ENCODE data around the gene GPHN. TPM values are rescaled to one million over a fixed set of nuclear protein-coding genes. Genes with fewer than 3 reads are reported as not detected.

The GPHN gene
- total and polyA plus RNA-seq, 2 of the 4 experiments (the other 2 are of a cell fraction), result 8.0 to 8.1 TPM

DNA sequence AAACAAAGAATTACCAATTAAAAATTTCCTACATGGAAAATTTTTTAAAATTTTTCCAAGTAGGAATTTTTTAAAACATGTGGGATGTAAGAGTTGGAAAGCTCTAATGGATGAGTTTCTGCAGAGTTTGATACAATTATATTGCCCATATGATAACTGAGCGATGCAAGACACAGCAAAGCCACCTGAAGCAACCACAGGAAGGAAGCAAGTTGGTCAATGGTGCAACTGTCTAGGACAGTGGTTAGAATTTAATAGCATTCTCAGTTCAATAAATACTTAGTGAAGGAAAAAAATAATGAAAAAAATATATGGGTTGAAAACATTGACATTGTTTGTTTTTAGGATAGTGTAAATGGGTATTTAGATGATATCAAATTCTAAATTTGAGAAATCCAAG, 502.7 kb downstream of the GPHN start:
- Histone ChIP-seq H3K23ac (ENCODE audit: low read depth, low read length) (no peak overlapping the region), H3K36me3 (ENCODE audit: control insufficient read depth, insufficient read depth, low read length) (no peaks in the 10 kb centered on the region), H3K14ac (replicated peaks; ENCODE audit: low read depth, low read length) (no peak overlapping the region), H2AK5ac (ENCODE audit: low read depth, low read length) (no peak overlapping the region), H2BK20ac (ENCODE audit: low read depth, low read length) (no peak overlapping the region), H2AK9ac (replicated peaks; ENCODE audit: low read depth, low read length, poor library complexity) (no peak overlapping the region), H3K9me1 (ENCODE audit: insufficient read depth, low read length) (no peaks in the 10 kb centered on the region), H3K9me3 (ENCODE audit: control insufficient read depth, insufficient read depth, low read length) (no peaks in the 10 kb centered on the region), H3K4me2 (ENCODE audit: low read depth, low read length) (no peak overlapping the region), H3K9ac (ENCODE audit: low read depth, low read length) (no peak overlapping the region), H3K56ac (ENCODE audit: extremely low read depth, insufficient read depth, low read length) (no peak overlapping the region), H2AFZ (replicated peaks; ENCODE audit: low read length, poor library complexity) (no peak overlapping the region), H3K27me3 (ENCODE audit: control insufficient read depth, insufficient read depth, low read length) (no peaks in the 10 kb centered on the region), H3K4ac (ENCODE audit: low read depth, low read length) (no peak overlapping the region), H3K18ac (ENCODE audit: low read depth, low read length) (no peak overlapping the region), H3K79me1 (ENCODE audit: low read depth in 1 of 2, low read length in 2 of 2) (no peaks in the 10 kb centered on the region), H4K20me1 (ENCODE audit: insufficient read depth, low read length) (no peaks in the 10 kb centered on the region), H2BK15ac (ENCODE audit: low read depth, low read length) (no peak overlapping the region), H2BK5ac (ENCODE audit: low read depth, low read length, poor library complexity, severe bottlenecking) (no peak overlapping the region), H3K27ac (ENCODE audit: insufficient read depth, low read length) (no peak overlapping the region), H4K5ac (ENCODE audit: low read depth, low read length) (no peak overlapping the region), H3K4me1 (ENCODE audit: control insufficient read depth, insufficient read depth, low read length) (no peaks in the 10 kb centered on the region), H4K91ac (ENCODE audit: insufficient read depth, low read depth, low read length) (no peak overlapping the region), H2BK120ac (ENCODE audit: low read depth, low read length) (no peak overlapping the region), H4K8ac (ENCODE audit: low read depth in 2 of 2, low read length in 2 of 2) (no peak overlapping the region), H3K4me3 (ENCODE audit: insufficient read depth, low read depth, low read length) (no peak overlapping the region)
- CTCF ChIA-PET, result no interaction called here
- POLR2A ChIA-PET (ENCODE audit: unreplicated experiment), result interaction anchor here (0.7 kb wide), 1 partner anchor 14 kb away, joined by 9 read pairs; no protein-coding TSS in a partner anchor
- dilution Hi-C loops (cut with HindIII; ENCODE audit: low sequenced_read_pairs, unreplicated experiment), result no loop called here
- in situ Hi-C loops (cut with MboI; ENCODE audit: low sequenced_read_pairs), result no loop called here
- DNase-seq (no peak), ATAC-seq (ENCODE audit: low read depth) (no peak)
- no peak for TF ChIP-seq MAZ (IDR thresholded peaks at IDR 0.05; ENCODE audit: borderline replicate concordance, low read depth, low read length)
- TF ChIP-seq CHD1 (IDR thresholded peaks at IDR 0.05; ENCODE audit: low read depth, low read length), result no peak
- TF ChIP-seq, protein P1, sequence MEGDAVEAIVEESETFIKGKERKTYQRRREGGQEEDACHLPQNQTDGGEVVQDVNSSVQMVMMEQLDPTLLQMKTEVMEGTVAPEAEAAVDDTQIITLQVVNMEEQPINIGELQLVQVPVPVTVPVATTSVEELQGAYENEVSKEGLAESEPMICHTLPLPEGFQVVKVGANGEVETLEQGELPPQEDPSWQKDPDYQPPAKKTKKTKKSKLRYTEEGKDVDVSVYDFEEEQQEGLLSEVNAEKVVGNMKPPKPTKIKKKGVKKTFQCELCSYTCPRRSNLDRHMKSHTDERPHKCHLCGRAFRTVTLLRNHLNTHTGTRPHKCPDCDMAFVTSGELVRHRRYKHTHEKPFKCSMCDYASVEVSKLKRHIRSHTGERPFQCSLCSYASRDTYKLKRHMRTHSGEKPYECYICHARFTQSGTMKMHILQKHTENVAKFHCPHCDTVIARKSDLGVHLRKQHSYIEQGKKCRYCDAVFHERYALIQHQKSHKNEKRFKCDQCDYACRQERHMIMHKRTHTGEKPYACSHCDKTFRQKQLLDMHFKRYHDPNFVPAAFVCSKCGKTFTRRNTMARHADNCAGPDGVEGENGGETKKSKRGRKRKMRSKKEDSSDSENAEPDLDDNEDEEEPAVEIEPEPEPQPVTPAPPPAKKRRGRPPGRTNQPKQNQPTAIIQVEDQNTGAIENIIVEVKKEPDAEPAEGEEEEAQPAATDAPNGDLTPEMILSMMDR (conservative IDR thresholded peaks at IDR 0.05; ENCODE audit: low read depth, low read length), result no peak
- TF ChIP-seq, protein P2, sequence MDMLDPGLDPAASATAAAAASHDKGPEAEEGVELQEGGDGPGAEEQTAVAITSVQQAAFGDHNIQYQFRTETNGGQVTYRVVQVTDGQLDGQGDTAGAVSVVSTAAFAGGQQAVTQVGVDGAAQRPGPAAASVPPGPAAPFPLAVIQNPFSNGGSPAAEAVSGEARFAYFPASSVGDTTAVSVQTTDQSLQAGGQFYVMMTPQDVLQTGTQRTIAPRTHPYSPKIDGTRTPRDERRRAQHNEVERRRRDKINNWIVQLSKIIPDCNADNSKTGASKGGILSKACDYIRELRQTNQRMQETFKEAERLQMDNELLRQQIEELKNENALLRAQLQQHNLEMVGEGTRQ (IDR thresholded peaks at IDR 0.05; ENCODE audit: low read depth, low read length), result no peak
- TF ChIP-seq SMC3 (IDR thresholded peaks at IDR 0.05; ENCODE audit: low read depth, low read length), result no peak
- no CpG with 5 or more reads among the region's 1 CpG for WGBS, 2 experiments (ENCODE audit: extremely low coverage in 2 of 2, insufficient read length in 1 of 2)
- BruUV-seq (replicated peaks), result no TSS peak
- intact Hi-C loops (cut with micrococcal nuclease), result no loop called here
